Frontal cortex (tissue), 4 donors: ENCODE measurements around the gene SPTLC1. TPM values are rescaled to one million over a fixed set of nuclear protein-coding genes. Genes with fewer than 3 reads are reported as not detected.

Experiments
- DNase-seq, 2 donors: peaks; one replicate each; pipeline ENCODE4 v3.0.0; 2012; ENCODE audit warnings: low spot score in 2 of 2
- FAIRE-seq: peaks from 2 replicates; lab custom pipeline; 2012; peaks lifted over from hg19 to GRCh38; lab: Jason Lieb, UNC
- small RNA-seq: library from RNA; depleted of rRNA; stranded (forward); fragments of <200 nt; gene quantifications from one replicate; pipeline ENCODE3, GENCODE V24; 2014
- total RNA-seq: library from RNA; depleted of rRNA; stranded (reverse); fragments of >200 nt; gene quantifications from one replicate; pipeline ENCODE4 v1.2.3, GENCODE V29; 2014
- donor health status: control.
- donor health status: control.
- donor health status: control.

Gene SPTLC1
- total RNA-seq, 1 donor from 2014 or later = 81.9 TPM

GRCh38 chr9:91995000-91995655, 120.1 kb downstream of the SPTLC1 start:
- DNase-seq (no peak), FAIRE-seq (no peak)

DNA sequence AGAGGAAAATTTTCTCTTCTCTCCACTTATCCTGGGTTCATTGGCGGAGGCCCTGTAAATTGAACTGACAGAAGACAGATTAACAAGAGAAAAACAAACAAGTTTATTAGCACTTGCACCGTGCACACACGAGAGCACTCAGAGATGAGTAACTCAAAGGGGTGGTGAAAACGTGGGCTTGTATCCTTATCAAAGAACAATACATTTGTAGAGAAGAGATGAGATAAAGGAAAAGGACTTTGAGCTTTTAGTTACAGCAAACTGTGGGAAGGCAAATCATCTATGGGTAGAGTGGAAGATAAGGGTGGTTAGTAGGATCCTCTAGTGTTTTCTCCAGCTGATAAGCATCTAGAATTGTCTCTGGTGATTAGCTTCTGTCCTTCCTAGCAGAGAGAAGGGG, 120.8 kb downstream of the SPTLC1 start:
- DNase-seq (no peak), FAIRE-seq (no peak)

- no peak for FAIRE-seq
Observed at GRCh38 chr9:91992461-91993041, 122.7 kb downstream of the SPTLC1 start.

DNA sequence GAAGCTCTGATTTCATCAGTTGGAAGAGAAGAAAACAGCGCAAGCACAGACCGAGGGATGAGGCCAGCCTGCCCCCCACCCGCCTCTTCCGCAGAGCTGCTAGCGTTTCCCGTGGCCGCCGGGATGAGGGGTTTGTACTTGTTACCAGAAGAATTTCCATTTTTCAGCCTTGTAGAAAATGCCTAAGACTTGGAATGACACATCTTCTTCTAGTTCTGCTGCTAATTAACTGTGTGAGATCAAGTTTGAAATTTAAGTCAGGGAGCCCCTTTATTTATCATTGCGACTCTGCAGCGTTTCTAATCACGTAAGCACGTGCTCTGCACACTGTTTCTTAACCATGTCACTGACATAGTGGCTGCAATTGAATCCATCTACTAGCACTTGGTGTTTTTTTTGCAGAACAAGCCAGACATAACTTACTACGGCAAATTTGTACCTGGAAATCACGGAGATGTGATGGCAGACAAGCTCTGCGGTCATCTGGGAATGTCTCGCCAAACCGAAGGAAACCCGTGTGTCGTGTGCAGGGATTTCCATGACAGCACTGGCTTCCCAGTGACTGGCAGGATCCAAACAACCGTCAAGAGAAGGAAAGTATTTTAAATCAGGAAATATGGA, 123.4 kb downstream of the SPTLC1 start:
- FAIRE-seq (no peak), DNase-seq (no peak)

More at GRCh38 chr9:91992461-91993041, 122.7 kb downstream of the SPTLC1 start:
- no peak for DNase-seq

DNA sequence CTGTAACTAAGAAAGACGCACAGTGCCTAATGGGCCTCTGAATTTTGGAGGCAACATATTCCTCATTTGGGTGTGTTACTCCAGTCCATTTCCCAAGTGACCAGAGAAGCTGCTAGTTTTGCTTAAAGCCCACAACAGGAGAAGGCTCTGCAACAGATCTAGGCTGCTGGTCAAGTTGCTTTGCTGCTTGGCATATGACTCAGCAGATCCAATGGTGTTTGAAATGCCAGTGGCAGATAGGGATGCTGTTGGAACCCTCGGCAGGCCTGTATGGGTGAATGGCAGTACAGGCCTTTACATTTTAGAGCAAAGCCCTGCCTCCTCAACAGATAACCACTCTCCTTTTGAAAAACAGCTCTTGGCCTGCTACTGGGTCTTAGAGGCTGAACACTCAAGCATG, 129.0 kb downstream of the SPTLC1 start:
- no peak for DNase-seq
- no peak for FAIRE-seq

- no peak for FAIRE-seq
- no peak for DNase-seq
Observed at GRCh38 chr9:91985692-91986091, 129.5 kb downstream of the SPTLC1 start.

Small RNA genes within 50 kb of the gene (small RNA-seq; reads per million reads assigned to genes)
- gene MTATP6P29 = not detected
- gene MTND4LP7 = not detected

Other genes with a start within 250 kb of the SPTLC1 start
- 0.82 TPM for gene ROR2, start 165.2 kb downstream of the SPTLC1 start, total RNA-seq
- gene IARS1, start 178.3 kb upstream of the SPTLC1 start, total RNA-seq = 163 TPM
- gene NOL8, start 209.9 kb upstream of the SPTLC1 start, total RNA-seq = 12.6 TPM
- gene CENPP, start 210.5 kb upstream of the SPTLC1 start, total RNA-seq = 5.7 TPM